Measurements from ENCODE around the gene C2orf92.

Gene C2orf92

GRCh38 chr2:97714084-97714949 lies 44.8 kb downstream of the C2orf92 start:
- no peak for DNase-seq (ENCODE audit: low read depth)

- no peak for DNase-seq (ENCODE audit: low read depth)
Measured at GRCh38 chr2:97714950-97715652, 45.6 kb downstream of the C2orf92 start.

- DNase-seq (ENCODE audit: low read depth): no peak
Measured at GRCh38 chr2:97715951-97716694, 46.6 kb downstream of the C2orf92 start.

- DNase-seq (ENCODE audit: low read depth): no peak
Measured at GRCh38 chr2:97716695-97717612, 47.4 kb downstream of the C2orf92 start.

- no peak for DNase-seq (ENCODE audit: low read depth)
Measured at GRCh38 chr2:97717613-97717995, 48.1 kb downstream of the C2orf92 start.

GRCh38 chr2:97718051-97718882 lies 48.8 kb downstream of the C2orf92 start:
- peak; percentile 68 for DNase-seq (ENCODE audit: low read depth)

- no peak for DNase-seq (ENCODE audit: low read depth)
Measured at GRCh38 chr2:97718942-97719341, 49.4 kb downstream of the C2orf92 start.

GRCh38 chr2:97719362-97720155 lies 50.0 kb downstream of the C2orf92 start:
- no peak for DNase-seq (ENCODE audit: low read depth)

- DNase-seq (ENCODE audit: low read depth): no peak
Measured at GRCh38 chr2:97720746-97721145, 51.2 kb downstream of the C2orf92 start.

GRCh38 chr2:97722227-97722626 lies 52.7 kb downstream of the C2orf92 start:
- no peak for DNase-seq (ENCODE audit: low read depth)

- DNase-seq (ENCODE audit: low read depth): no peak
Measured at GRCh38 chr2:97723156-97724072, 53.9 kb downstream of the C2orf92 start.

GRCh38 chr2:97724073-97724410 lies 54.5 kb downstream of the C2orf92 start:
- no peak for DNase-seq (ENCODE audit: low read depth)

- DNase-seq (ENCODE audit: low read depth): no peak
Measured at GRCh38 chr2:97724501-97724900, 55.0 kb downstream of the C2orf92 start.

GRCh38 chr2:97724946-97725688 lies 55.6 kb downstream of the C2orf92 start:
- DNase-seq (ENCODE audit: low read depth): no peak

- no peak for DNase-seq (ENCODE audit: low read depth)
Measured at GRCh38 chr2:97726261-97727064, 57.0 kb downstream of the C2orf92 start.

GRCh38 chr2:97727296-97727695 lies 57.8 kb downstream of the C2orf92 start:
- no peak for DNase-seq (ENCODE audit: low read depth)

GRCh38 chr2:97728091-97728731 lies 58.7 kb downstream of the C2orf92 start:
- DNase-seq (ENCODE audit: low read depth): no peak

All from activated gamma-delta T cell treated with anti-CD3 and anti-CD28 coated beads, Interleukin-2, amount 50 U/mL, for 16 hours (primary cell).